Esophagus muscularis mucosa (tissue), 4 donors: ENCODE data around the gene ISG20L2. TPM values are rescaled to one million over a fixed set of nuclear protein-coding genes. Genes with fewer than 3 reads are reported as not detected.

Source experiments
- DNase-seq: peaks from one replicate; pipeline ENCODE4 v3.0.0-alpha.2; 2017; ENCODE audit errors: extremely low spot score
- H3K27ac ChIP-seq, 4 donors: fragments of 200-600 bp; sonication (generic); replicated peaks in 1 of 4; 1 replicate in 3 of 4; 2 replicates in 1 of 4; pipeline ENCODE4 v1.5.1; 2016 to 2019; ENCODE audit warnings: mild to moderate bottlenecking in 1 of 4
- H3K27me3 ChIP-seq, 4 donors: fragments of 200-600 bp; sonication (generic); one replicate each; pipeline versions ENCODE4 v1.5.1 to v1.6.0; 2016 to 2019
- H3K36me3 ChIP-seq, 4 donors: fragments of 200-600 bp; sonication (generic); one replicate each; pipeline ENCODE4 v1.5.1; 2016 to 2019
- H3K4me1 ChIP-seq, 4 donors: fragments of 200-600 bp; sonication (generic); one replicate each; pipeline ENCODE4 v1.5.1; 2016 to 2019
- H3K4me3 ChIP-seq, 4 donors: fragments of 200-600 bp; sonication (generic); 1 replicate in 2 of 4; 2 replicates in 2 of 4; pipeline ENCODE4 v1.5.1; 2016 to 2019; ENCODE audit warnings: mild to moderate bottlenecking in 4 of 4, moderate library complexity in 1 of 4
- H3K9me3 ChIP-seq, 4 donors: fragments of 200-600 bp; sonication (generic); 1 replicate in 3 of 4; 2 replicates in 1 of 4; pipeline ENCODE4 v1.5.1; 2016 to 2019
- EP300 ChIP-seq: sonication (generic); formaldehyde crosslinking; IDR thresholded peaks from one replicate; pipeline ENCODE4 v1.6.1; 2017; ENCODE audit warnings: antibody characterized with exemption
- POLR2A ChIP-seq: fragments of 450-650 bp; IDR thresholded peaks from one replicate; pipeline ENCODE4 v1.6.1; 2017; ENCODE audit warnings: antibody characterized with exemption, moderate library complexity, mild to moderate bottlenecking, low read depth
- POLR2AphosphoS5 ChIP-seq, 2 donors: sonication (generic); formaldehyde crosslinking; IDR thresholded peaks; one replicate each; pipeline ENCODE4 v1.6.1; 2017; ENCODE audit warnings: antibody characterized with exemption in 2 of 2
- WGBS: methylation state at CpG from one replicate; pipeline ENCODE4 v1.1.5; 2018; 5-methylcytosine and 5-hydroxymethylcytosine counted together
- intact Hi-C: fragments of 100-400 bp; cut with DNase I; formaldehyde crosslinking; loops from one replicate; pipeline ENCODE4 v1.15.1; 2023
- total RNA-seq, 4 donors: library from RNA; depleted of rRNA; stranded (reverse); fragments of >200 nt; gene quantifications; one replicate each; pipeline versions ENCODE4 v1.1.0 to v1.2.1, GENCODE V29; 2016
- TF ChIP-seq, protein P1 (sequence below), 3 experiments: fragments of 200-600 bp in 2 of 3; fragments of 450-650 bp in 1 of 3; sonication (generic) in 2 of 3; IDR thresholded peaks; one replicate each; pipeline ENCODE4 v1.5.1; 2017 to 2019; ENCODE audit warnings: antibody characterized with exemption in 3 of 3, mild to moderate bottlenecking in 2 of 3, moderate library complexity in 1 of 3

Gene ISG20L2
- total RNA-seq, 4 donors from 2014 or later = 16.2 to 20.0 (median 19.0) TPM

DNA sequence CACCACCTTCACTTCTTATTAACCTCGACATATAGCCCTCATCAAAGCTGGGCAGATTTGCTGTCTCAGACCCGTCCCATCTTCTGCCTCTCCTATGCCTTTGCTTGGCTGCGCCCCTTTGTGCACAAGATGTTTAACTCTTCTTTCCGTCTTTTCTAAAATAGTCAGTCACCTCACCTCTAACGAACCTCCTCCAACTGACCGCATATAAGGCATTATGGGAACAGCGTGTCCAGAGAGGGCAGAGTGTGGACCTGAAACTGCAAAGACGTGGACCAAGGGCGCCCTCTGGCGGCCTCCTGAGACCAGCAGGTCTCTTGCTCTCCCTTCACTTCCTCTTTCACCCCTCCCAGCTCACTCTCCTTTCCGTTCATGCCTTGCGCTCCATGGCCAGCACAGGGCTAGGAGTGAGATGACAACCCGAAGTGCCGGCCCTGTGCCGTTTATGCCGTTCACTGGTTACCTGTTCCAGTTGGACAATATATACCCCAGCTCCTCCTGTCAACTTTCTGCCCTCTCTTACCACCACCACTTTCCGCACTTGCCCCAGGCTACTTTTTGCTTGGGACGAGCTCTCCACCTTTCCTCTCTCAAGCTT lies 2.8 kb downstream of the ISG20L2 start:
- peak; percentile 97 for DNase-seq
- Histone ChIP-seq H3K36me3 (peaks cover 27 to 53% (median 39%) of the 10 kb centered on the region in 4 donors), H3K27ac (peak overlapping the region in 2 of 4 donors; percentile 21 to 57), H3K4me1 (peaks cover 41 to 59% (median 59%) of the 10 kb centered on the region in 4 donors), H3K4me3 (peak overlapping the region; percentile 70 to 79 (median 74)), H3K27me3 (no peaks in the 10 kb centered on the region), H3K9me3 (no peaks in the 10 kb centered on the region)
- peak in 1 of 2 donors; percentile 74 for TF ChIP-seq POLR2AphosphoS5 (IDR thresholded peaks at IDR 0.05)
- no peak for TF ChIP-seq EP300
- TF ChIP-seq, protein P1, sequence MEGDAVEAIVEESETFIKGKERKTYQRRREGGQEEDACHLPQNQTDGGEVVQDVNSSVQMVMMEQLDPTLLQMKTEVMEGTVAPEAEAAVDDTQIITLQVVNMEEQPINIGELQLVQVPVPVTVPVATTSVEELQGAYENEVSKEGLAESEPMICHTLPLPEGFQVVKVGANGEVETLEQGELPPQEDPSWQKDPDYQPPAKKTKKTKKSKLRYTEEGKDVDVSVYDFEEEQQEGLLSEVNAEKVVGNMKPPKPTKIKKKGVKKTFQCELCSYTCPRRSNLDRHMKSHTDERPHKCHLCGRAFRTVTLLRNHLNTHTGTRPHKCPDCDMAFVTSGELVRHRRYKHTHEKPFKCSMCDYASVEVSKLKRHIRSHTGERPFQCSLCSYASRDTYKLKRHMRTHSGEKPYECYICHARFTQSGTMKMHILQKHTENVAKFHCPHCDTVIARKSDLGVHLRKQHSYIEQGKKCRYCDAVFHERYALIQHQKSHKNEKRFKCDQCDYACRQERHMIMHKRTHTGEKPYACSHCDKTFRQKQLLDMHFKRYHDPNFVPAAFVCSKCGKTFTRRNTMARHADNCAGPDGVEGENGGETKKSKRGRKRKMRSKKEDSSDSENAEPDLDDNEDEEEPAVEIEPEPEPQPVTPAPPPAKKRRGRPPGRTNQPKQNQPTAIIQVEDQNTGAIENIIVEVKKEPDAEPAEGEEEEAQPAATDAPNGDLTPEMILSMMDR (IDR thresholded peaks at IDR 0.05) = peak; percentile 92 to 95 (median 94)
- intact Hi-C loops = loop anchor here (1.0 kb wide), 1 partner anchor 36 kb away; no protein-coding TSS in a partner anchor
- WGBS = 11% methylated on average over 18 of the region's 18 CpGs

DNA sequence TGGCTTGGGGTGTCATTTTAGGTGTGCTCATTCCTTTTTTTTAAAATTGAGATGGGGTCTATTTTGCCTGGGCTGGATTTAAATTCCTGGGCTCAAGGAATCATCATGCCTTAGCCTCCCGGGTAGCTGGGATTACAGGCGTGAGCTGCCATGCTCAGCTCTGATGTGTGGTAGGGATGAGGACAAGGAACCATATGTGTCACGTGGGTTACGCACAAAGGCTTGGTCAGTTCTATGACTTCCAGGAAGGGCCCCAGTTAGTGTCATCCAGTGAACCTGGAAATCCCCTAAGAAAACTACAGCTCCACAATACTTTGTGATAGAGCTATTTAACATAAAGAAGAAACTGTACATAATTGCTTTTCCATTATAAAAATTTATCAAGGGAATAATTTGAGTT lies 7.0 kb downstream of the ISG20L2 start:
- Histone ChIP-seq H3K27ac (no peak overlapping the region), H3K27me3 (no peaks in the 10 kb centered on the region), H3K4me1 (peaks cover 18 to 28% (median 27%) of the 10 kb centered on the region in 4 donors), H3K4me3 (no peak overlapping the region), H3K9me3 (no peaks in the 10 kb centered on the region), H3K36me3 (peaks cover 32 to 72% (median 44%) of the 10 kb centered on the region in 4 donors)
- intact Hi-C loops = no loop called here
- WGBS = 76% methylated on average over 4 of the region's 4 CpGs
- TF ChIP-seq POLR2AphosphoS5 (IDR thresholded peaks at IDR 0.05) = no peak
- TF ChIP-seq POLR2A = no peak
- no peak for TF ChIP-seq EP300
- TF ChIP-seq, protein P1 (IDR thresholded peaks at IDR 0.05) = no peak
- DNase-seq = no peak

DNA sequence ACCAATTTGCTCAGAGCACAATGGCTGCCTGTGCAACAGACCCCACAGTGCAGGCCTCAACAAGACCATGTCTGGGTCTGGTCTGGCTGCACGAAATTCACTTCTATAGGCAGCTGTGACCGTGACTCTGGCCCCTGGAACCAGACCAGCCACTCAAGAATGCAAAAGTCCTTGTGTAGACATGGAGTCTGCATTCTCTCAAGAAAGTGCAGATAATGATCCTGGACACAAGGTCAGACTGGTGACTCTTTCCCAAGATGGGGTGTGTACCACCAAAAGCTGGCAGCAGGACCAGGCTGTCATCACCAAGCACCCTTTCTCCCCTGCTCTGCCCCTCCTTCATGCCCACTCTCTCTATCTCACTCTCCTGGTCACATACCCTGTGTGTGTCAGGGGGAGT lies 7.4 kb downstream of the ISG20L2 start:
- intact Hi-C loops = no loop called here
- H3K4me1 ChIP-seq = peaks cover 14 to 24% (median 23%) of the 10 kb centered on the region in 4 donors
- no peak overlapping the region for H3K27ac ChIP-seq
- no peak overlapping the region for H3K4me3 ChIP-seq
- H3K36me3 ChIP-seq = peaks cover 32 to 68% (median 43%) of the 10 kb centered on the region in 4 donors
- TF ChIP-seq, protein P1 (IDR thresholded peaks at IDR 0.05) = no peak
- TF ChIP-seq POLR2A (no peak), EP300 (no peak), POLR2AphosphoS5 (IDR thresholded peaks at IDR 0.05) (no peak)
- DNase-seq = no peak
- no peaks in the 10 kb centered on the region for H3K27me3 ChIP-seq
- WGBS = 95% methylated on average over 2 of the region's 2 CpGs
- H3K9me3 ChIP-seq = no peaks in the 10 kb centered on the region

DNA sequence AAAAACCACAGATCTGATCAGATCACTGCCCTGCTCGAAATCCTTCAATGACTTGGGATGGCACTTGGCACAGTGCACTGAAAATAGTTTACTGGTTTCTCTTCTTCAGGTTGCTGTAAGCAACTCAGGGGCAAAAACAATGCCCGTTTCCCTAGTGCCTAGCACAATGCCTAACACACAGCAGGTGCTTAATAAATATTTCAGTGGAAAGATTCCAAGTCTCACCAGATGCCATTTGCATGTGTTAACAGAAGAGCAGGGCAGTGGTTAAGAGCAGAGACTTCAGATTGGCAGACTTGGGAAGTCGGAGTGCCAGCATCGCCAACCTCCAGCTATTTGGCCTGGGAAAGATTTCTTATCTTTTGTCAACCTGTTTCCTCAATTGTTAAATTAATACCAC lies 11.2 kb downstream of the ISG20L2 start:
- H3K4me1 ChIP-seq = peaks cover 0 to 9% (median 8%) of the 10 kb centered on the region in 4 donors
- 91% methylated on average over 4 of the region's 4 CpGs for WGBS
- H3K9me3 ChIP-seq = no peaks in the 10 kb centered on the region
- H3K27me3 ChIP-seq = no peaks in the 10 kb centered on the region
- no peak overlapping the region for H3K4me3 ChIP-seq
- H3K36me3 ChIP-seq = peaks cover 11 to 47% (median 23%) of the 10 kb centered on the region in 4 donors
- H3K27ac ChIP-seq = no peak overlapping the region
- no peak for DNase-seq
- intact Hi-C loops = no loop called here
- no peak for TF ChIP-seq EP300
- TF ChIP-seq, protein P1 (IDR thresholded peaks at IDR 0.05) = no peak
- no peak for TF ChIP-seq POLR2A
- TF ChIP-seq POLR2AphosphoS5 (IDR thresholded peaks at IDR 0.05) = no peak
